GM18867 (cell line): ENCODE data around the gene TCF4.

Source experiments
- ATAC-seq: cut with Tn5 transposase; IDR thresholded peaks from one replicate; pipeline ENCODE4 v1.9.1; 2021; ENCODE audit warnings: mild to moderate bottlenecking, moderate library complexity; ENCODE audit not compliant: unreplicated experiment

TCF4 gene

GRCh38 chr18:55588111-55588869 lies at the start of gene TCF4:
Gene TCF4 (minus strand): TSS chr18:55588192. CDS start chr18:55587116, 1,076 bp downstream.
- ATAC-seq = no peak

- no peak for ATAC-seq
Measured at GRCh38 chr18:55637204-55637603, 49.2 kb upstream of the TCF4 start.

- no peak for ATAC-seq
Measured at GRCh38 chr18:55635439-55635838, 47.4 kb upstream of the TCF4 start.

- ATAC-seq = no peak
Measured at GRCh38 chr18:55634545-55634944, 46.6 kb upstream of the TCF4 start.

- ATAC-seq = no peak
Measured at GRCh38 chr18:55633032-55633431, 45.0 kb upstream of the TCF4 start.

- ATAC-seq = no peak
Measured at GRCh38 chr18:55629133-55629532, 41.1 kb upstream of the TCF4 start.

- no peak for ATAC-seq
Measured at GRCh38 chr18:55627007-55627406, 39.0 kb upstream of the TCF4 start.

- no peak for ATAC-seq
Measured at GRCh38 chr18:55625901-55626300, 37.9 kb upstream of the TCF4 start.

- no peak for ATAC-seq
Measured at GRCh38 chr18:55623626-55624025, 35.6 kb upstream of the TCF4 start.

- no peak for ATAC-seq
Measured at GRCh38 chr18:55610506-55610905, 22.5 kb upstream of the TCF4 start.

GRCh38 chr18:55609160-55609825 lies 21.3 kb upstream of the TCF4 start:
- ATAC-seq = no peak

- ATAC-seq = no peak
Measured at GRCh38 chr18:55608497-55608896, 20.5 kb upstream of the TCF4 start.

- no peak for ATAC-seq
Measured at GRCh38 chr18:55607773-55608172, 19.8 kb upstream of the TCF4 start.

GRCh38 chr18:55605733-55606338 lies 17.8 kb upstream of the TCF4 start:
- peak; percentile 80 for ATAC-seq

- no peak for ATAC-seq
Measured at GRCh38 chr18:55603775-55604174, 15.8 kb upstream of the TCF4 start.

- no peak for ATAC-seq
Measured at GRCh38 chr18:55593888-55594287, 5.9 kb upstream of the TCF4 start.

GRCh38 chr18:55592572-55592971 lies 4.6 kb upstream of the TCF4 start:
- no peak for ATAC-seq

GRCh38 chr18:55592106-55592505 lies 4.1 kb upstream of the TCF4 start:
- ATAC-seq = no peak

GRCh38 chr18:55589625-55590291 lies 1.8 kb upstream of the TCF4 start:
- peak; percentile 87 for ATAC-seq

GRCh38 chr18:55588870-55589595 lies 1.0 kb upstream of the TCF4 start:
- ATAC-seq = no peak
